SK-N-SH (cell line): ENCODE results near the gene INSYN2B. TPM values are rescaled to one million over a fixed set of nuclear protein-coding genes. Genes with fewer than 3 reads are reported as not detected.

Source experiments
- CTCF ChIA-PET: fragments of 300-600, 350-600 bp; formaldehyde crosslinking; extraction: SDS; loops from one replicate; lab custom pipeline; 2021; lab: Yijun Ruan, JAX
- POLR2A ChIA-PET: fragments of 350-600 bp; sonication (Branson Sonifier 250); formaldehyde crosslinking; extraction: SDS; loops from one replicate; lab custom pipeline; 2020; ENCODE audit warnings: antibody characterized with exemption, inconsistent platforms; lab: Yijun Ruan, JAX
- DNase-seq: peaks from one replicate; pipeline ENCODE4 v3.0.0; 2012
- H2AFZ ChIP-seq: fragments of 200-600 bp; sonication (generic); 2 replicates; pipeline ENCODE4 v1.8.1; 2016; ENCODE audit warnings: antibody characterized with exemption, mild to moderate bottlenecking, low read depth
- H3F3A ChIP-seq: fragments of 200-600 bp; sonication (generic); replicated peaks from 2 replicates; pipeline ENCODE3; 2016; ENCODE audit warnings: antibody characterized with exemption, mild to moderate bottlenecking; ENCODE audit not compliant: insufficient read depth
- H3K27ac ChIP-seq, 2 experiments: fragments of 200-500 bp in 1 of 2; fragments of 200-600 bp in 1 of 2; sonication (Bioruptor generic) in 1 of 2; sonication (generic), shearing (Covaris generic) in 1 of 2; 2 replicates each; pipeline versions ENCODE4 v1.5.1 to v1.6.1; 2014 to 2016; ENCODE audit warnings: low read depth in 2 of 2, inconsistent platforms in 1 of 2, low read length in 1 of 2, mild to moderate bottlenecking in 1 of 2, mixed read lengths in 1 of 2
- H3K27me3 ChIP-seq: fragments of 200-600 bp; sonication (generic), shearing (Covaris generic); 2 replicates; pipeline ENCODE4 v1.6.1; 2016; ENCODE audit warnings: mixed run types; ENCODE audit not compliant: insufficient read depth
- H3K36me3 ChIP-seq, 2 experiments: fragments of 200-500 bp in 1 of 2; fragments of 200-600 bp in 1 of 2; sonication (Bioruptor generic) in 1 of 2; sonication (generic) in 1 of 2; replicated peaks in 1 of 2; 2 replicates each; pipeline versions ENCODE3 to v1.5.1; 2014 to 2016; ENCODE audit warnings: low read length in 1 of 2, mild to moderate bottlenecking in 1 of 2; ENCODE audit not compliant: insufficient read depth in 2 of 2, control insufficient read depth in 1 of 2
- H3K4me1 ChIP-seq, 2 experiments: fragments of 200-500 bp in 1 of 2; fragments of 200-600 bp in 1 of 2; sonication (Bioruptor generic) in 1 of 2; sonication (generic), shearing (Covaris generic) in 1 of 2; 2 replicates each; pipeline versions ENCODE4 v1.5.1 to v1.6.1; 2014 to 2016; ENCODE audit warnings: low read depth in 1 of 2, low read length in 1 of 2, mixed run types in 1 of 2; ENCODE audit not compliant: insufficient read depth in 2 of 2, control insufficient read depth in 1 of 2
- H3K4me2 ChIP-seq: fragments of 200-600 bp; sonication (generic), shearing (Covaris generic); 2 replicates; pipeline ENCODE4 v1.6.1; 2017; ENCODE audit warnings: mixed run types
- H3K4me3 ChIP-seq, 2 experiments: fragments of 200-500 bp in 1 of 2; fragments of 200-600 bp in 1 of 2; sonication (Bioruptor generic) in 1 of 2; sonication (generic), shearing (Covaris generic) in 1 of 2; 2 replicates each; pipeline versions ENCODE4 v1.5.1 to v1.8.1; 2014 to 2016; ENCODE audit warnings: low read depth in 2 of 2, inconsistent platforms in 1 of 2, low read length in 1 of 2, mild to moderate bottlenecking in 1 of 2, mixed read lengths in 1 of 2, moderate library complexity in 1 of 2
- H3K79me2 ChIP-seq: fragments of 200-600 bp; sonication (generic); 2 replicates; pipeline ENCODE4 v1.8.1; 2017; ENCODE audit warnings: mild to moderate bottlenecking; ENCODE audit not compliant: insufficient read depth
- H3K9ac ChIP-seq: fragments of 200-600 bp; sonication (generic); 2 replicates; pipeline ENCODE4 v1.6.1; 2017; ENCODE audit warnings: mixed run types
- H3K9me2 ChIP-seq: fragments of 200-600 bp; sonication (generic); 2 replicates; pipeline ENCODE4 v1.6.1; 2017; ENCODE audit warnings: mixed run types
- H3K9me3 ChIP-seq: fragments of 200-600 bp; sonication (generic); 2 replicates; pipeline ENCODE4 v1.6.1; 2017; ENCODE audit warnings: mixed run types, mild to moderate bottlenecking, moderate library complexity
- H4K20me1 ChIP-seq: fragments of 200-600 bp; sonication (generic); 2 replicates; pipeline ENCODE4 v1.6.1; 2017; ENCODE audit warnings: mild to moderate bottlenecking, mixed run types; ENCODE audit not compliant: insufficient read depth
- CHD2 ChIP-seq: fragments of 150-350 bp; IDR thresholded peaks from 2 replicates; pipeline ENCODE4 v1.6.1; 2018; ENCODE audit warnings: low read length; ENCODE audit not compliant: partially characterized antibody
- ELF1 ChIP-seq: IDR thresholded peaks from 2 replicates; pipeline ENCODE4 v1.4.0; 2012
- EP300 ChIP-seq, 2 experiments: IDR thresholded peaks; 2 replicates each; pipeline versions ENCODE4 v1.4.0 to v1.6.1; 2012; ENCODE audit warnings: borderline replicate concordance in 1 of 2, low read depth in 1 of 2, low read length in 1 of 2
- EZH2phosphoT487 ChIP-seq: fragments of 200-600 bp; sonication (generic); IDR thresholded peaks from 2 replicates; pipeline ENCODE4 v1.6.1; 2017; ENCODE audit warnings: low read depth, mixed run types, mild to moderate bottlenecking, antibody characterized with exemption, moderate library complexity, borderline replicate concordance
- FOSL2 ChIP-seq: IDR thresholded peaks from 2 replicates; pipeline ENCODE4 v1.4.0; 2012; ENCODE audit warnings: low read depth, mild to moderate bottlenecking, moderate library complexity, borderline replicate concordance
- JUND ChIP-seq: IDR thresholded peaks from 2 replicates; pipeline ENCODE4 v1.4.0; 2012
- MXI1 ChIP-seq: IDR thresholded peaks from 2 replicates; pipeline ENCODE4 v1.6.1; 2012; ENCODE audit warnings: mild to moderate bottlenecking, low read depth, low read length, improper control_type of control experiment
- NFIC ChIP-seq: IDR thresholded peaks from 2 replicates; pipeline ENCODE4 v1.4.0; 2012; ENCODE audit warnings: borderline replicate concordance
- NRF1 ChIP-seq: IDR thresholded peaks from 2 replicates; pipeline ENCODE4 v1.6.1; 2012; ENCODE audit warnings: low read depth, mild to moderate bottlenecking, low read length
- RAD21 ChIP-seq: IDR thresholded peaks from 2 replicates; pipeline ENCODE4 v1.6.1; 2012; ENCODE audit warnings: mild to moderate bottlenecking, low read length
- SIN3A ChIP-seq: IDR thresholded peaks from 2 replicates; pipeline ENCODE4 v1.6.1; 2012; ENCODE audit warnings: low read depth, mild to moderate bottlenecking, low read length, moderate library complexity, borderline replicate concordance
- SMC3 ChIP-seq: IDR thresholded peaks from 2 replicates; pipeline ENCODE4 v1.6.1; 2012; ENCODE audit warnings: low read depth, low read length, improper control_type of control experiment
- TAF1 ChIP-seq: IDR thresholded peaks from 2 replicates; pipeline ENCODE4 v1.6.1; 2012; ENCODE audit warnings: low read depth, mild to moderate bottlenecking, low read length, moderate library complexity, borderline replicate concordance
- TEAD4 ChIP-seq: IDR thresholded peaks from 2 replicates; pipeline ENCODE4 v1.4.0; 2012; ENCODE audit warnings: mild to moderate bottlenecking, borderline replicate concordance; ENCODE audit not compliant: insufficient read depth
- YY1 ChIP-seq: IDR thresholded peaks from 2 replicates; pipeline ENCODE4 v1.4.0; 2012; ENCODE audit warnings: low read depth, mild to moderate bottlenecking
- WGBS: methylation state at CpG from one replicate; pipeline ENCODE4 v1.1.6; 2017; ENCODE audit warnings: low lambda C conversion rate; 5-methylcytosine and 5-hydroxymethylcytosine counted together
- polyA plus RNA-seq, 3 experiments: library from polyadenylated mRNA; depleted of rRNA; stranded (reverse); fragments of >200 nt; gene quantifications; 2 replicates each; pipeline ENCODE4 v1.2.3, GENCODE V29; 2012
- TF ChIP-seq, protein P1 (sequence below): IDR thresholded peaks from 2 replicates; pipeline ENCODE4 v1.6.1; 2012; ENCODE audit warnings: mild to moderate bottlenecking, low read depth, low read length, moderate library complexity
- TF ChIP-seq, protein P2 (sequence below): IDR thresholded peaks from 2 replicates; pipeline ENCODE4 v1.4.0; 2012; ENCODE audit warnings: low read depth, borderline replicate concordance

INSYN2B gene
- polyA plus RNA-seq, 1 of the 3 experiments (the other 2 are of a cell fraction), result 9.2 TPM

DNA sequence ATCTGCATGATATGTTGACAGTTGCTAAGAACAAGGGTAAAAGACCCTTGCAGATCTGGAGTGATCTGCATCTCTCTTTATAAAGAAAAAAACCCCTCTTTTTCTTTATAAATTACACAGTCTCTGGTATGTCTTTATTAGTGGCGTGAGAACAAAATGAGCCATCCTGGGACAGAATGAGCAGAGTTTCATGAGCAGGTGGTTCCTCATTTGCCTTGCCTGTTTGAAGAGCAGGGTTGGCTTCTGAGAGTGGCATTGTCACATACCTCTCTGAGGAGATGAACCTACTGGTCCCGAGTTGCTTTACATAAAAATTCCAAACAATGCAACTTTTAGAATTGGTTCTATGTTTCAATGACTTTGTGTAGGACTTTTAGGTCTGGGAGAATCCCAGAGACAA lies 94.3 kb downstream of the INSYN2B start:
- TF ChIP-seq, protein P1, sequence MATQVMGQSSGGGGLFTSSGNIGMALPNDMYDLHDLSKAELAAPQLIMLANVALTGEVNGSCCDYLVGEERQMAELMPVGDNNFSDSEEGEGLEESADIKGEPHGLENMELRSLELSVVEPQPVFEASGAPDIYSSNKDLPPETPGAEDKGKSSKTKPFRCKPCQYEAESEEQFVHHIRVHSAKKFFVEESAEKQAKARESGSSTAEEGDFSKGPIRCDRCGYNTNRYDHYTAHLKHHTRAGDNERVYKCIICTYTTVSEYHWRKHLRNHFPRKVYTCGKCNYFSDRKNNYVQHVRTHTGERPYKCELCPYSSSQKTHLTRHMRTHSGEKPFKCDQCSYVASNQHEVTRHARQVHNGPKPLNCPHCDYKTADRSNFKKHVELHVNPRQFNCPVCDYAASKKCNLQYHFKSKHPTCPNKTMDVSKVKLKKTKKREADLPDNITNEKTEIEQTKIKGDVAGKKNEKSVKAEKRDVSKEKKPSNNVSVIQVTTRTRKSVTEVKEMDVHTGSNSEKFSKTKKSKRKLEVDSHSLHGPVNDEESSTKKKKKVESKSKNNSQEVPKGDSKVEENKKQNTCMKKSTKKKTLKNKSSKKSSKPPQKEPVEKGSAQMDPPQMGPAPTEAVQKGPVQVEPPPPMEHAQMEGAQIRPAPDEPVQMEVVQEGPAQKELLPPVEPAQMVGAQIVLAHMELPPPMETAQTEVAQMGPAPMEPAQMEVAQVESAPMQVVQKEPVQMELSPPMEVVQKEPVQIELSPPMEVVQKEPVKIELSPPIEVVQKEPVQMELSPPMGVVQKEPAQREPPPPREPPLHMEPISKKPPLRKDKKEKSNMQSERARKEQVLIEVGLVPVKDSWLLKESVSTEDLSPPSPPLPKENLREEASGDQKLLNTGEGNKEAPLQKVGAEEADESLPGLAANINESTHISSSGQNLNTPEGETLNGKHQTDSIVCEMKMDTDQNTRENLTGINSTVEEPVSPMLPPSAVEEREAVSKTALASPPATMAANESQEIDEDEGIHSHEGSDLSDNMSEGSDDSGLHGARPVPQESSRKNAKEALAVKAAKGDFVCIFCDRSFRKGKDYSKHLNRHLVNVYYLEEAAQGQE, result no peak
- no peak for TF ChIP-seq CHD2
- no peak for TF ChIP-seq TEAD4
- H3K36me3 ChIP-seq, result peaks cover 0 to 36% of the 10 kb centered on the region in 2 experiments
- H3K9ac ChIP-seq, result no peak overlapping the region
- no peaks in the 10 kb centered on the region for H3K9me2 ChIP-seq
- 88% methylated on average over 2 of the region's 2 CpGs for WGBS
- ChIA-PET POLR2A (no interaction called here), CTCF (interaction anchor here (0.8 to 1.2 kb wide), 2 partner anchors 27 to 32 kb away, joined by 3 read pairs; no protein-coding TSS in a partner anchor)
- H2AFZ ChIP-seq, result no peak overlapping the region
- no peak for DNase-seq
- no peak overlapping the region for H3K4me3 ChIP-seq
- H3K27ac ChIP-seq, result no peak overlapping the region
- H3K27me3 ChIP-seq, result no peaks in the 10 kb centered on the region
- no peaks in the 10 kb centered on the region for H3K4me1 ChIP-seq
- no peaks in the 10 kb centered on the region for H3F3A ChIP-seq
- peaks cover 13% of the 10 kb centered on the region; the same call in 1 of the 2 replicates for H3K79me2 ChIP-seq
- no peaks in the 10 kb centered on the region for H4K20me1 ChIP-seq
- no peak overlapping the region for H3K4me2 ChIP-seq
- H3K9me3 ChIP-seq, result no peaks in the 10 kb centered on the region

DNA sequence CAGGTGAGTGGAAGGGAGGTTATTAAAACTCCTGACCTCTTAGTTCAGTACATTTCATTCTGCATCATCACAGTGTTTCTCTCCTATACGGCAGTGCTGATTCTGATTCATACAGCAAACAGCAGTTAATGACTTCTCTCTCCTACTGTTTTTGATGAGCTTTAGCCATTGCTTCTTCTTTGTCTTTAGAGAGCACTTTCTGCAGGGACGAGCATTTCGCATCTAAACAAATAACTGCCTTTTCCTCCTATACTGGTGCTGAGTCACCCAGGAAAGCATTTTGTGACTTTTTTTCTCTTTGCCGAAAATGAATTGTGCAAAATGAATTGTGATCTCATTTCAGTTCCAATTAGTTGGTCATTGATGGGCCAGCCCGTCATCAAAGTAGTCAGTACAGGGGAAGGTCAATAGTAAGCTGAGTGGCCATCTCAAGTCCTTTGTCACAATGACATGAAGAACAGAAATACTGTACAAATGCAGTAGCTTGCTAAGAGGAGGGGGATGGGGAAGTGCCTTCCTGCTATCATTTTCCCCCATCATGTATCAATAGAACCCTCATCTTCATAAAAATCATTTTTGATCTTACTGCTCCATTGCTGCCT lies 98.5 kb downstream of the INSYN2B start:
- no peaks in the 10 kb centered on the region for H3K4me1 ChIP-seq
- ChIA-PET POLR2A (no interaction called here), CTCF (interaction anchor here (1.3 kb wide), 1 partner anchor 99 kb away, joined by 4 read pairs; the partner anchor contains the start of gene INSYN2B)
- no peak overlapping the region for H3K4me3 ChIP-seq
- peaks cover 12% of the 10 kb centered on the region; the same call in 1 of the 2 replicates for H3K79me2 ChIP-seq
- peaks cover 0 to 56% of the 10 kb centered on the region in 2 experiments for H3K36me3 ChIP-seq
- H3K9me2 ChIP-seq, result no peaks in the 10 kb centered on the region
- H4K20me1 ChIP-seq, result no peaks in the 10 kb centered on the region
- TF ChIP-seq MXI1, result no peak
- TF ChIP-seq ELF1, result no peak
- TF ChIP-seq RAD21, result no peak
- no peak for TF ChIP-seq TAF1
- no peaks in the 10 kb centered on the region for H3K27me3 ChIP-seq
- H3K4me2 ChIP-seq, result no peak overlapping the region
- no peak overlapping the region for H3K9ac ChIP-seq
- no peaks in the 10 kb centered on the region for H3F3A ChIP-seq
- no peak for DNase-seq
- 80% methylated on average over 5 of the region's 5 CpGs for WGBS
- H3K27ac ChIP-seq, result no peak overlapping the region
- no peak overlapping the region for H2AFZ ChIP-seq
- no peaks in the 10 kb centered on the region for H3K9me3 ChIP-seq

DNA sequence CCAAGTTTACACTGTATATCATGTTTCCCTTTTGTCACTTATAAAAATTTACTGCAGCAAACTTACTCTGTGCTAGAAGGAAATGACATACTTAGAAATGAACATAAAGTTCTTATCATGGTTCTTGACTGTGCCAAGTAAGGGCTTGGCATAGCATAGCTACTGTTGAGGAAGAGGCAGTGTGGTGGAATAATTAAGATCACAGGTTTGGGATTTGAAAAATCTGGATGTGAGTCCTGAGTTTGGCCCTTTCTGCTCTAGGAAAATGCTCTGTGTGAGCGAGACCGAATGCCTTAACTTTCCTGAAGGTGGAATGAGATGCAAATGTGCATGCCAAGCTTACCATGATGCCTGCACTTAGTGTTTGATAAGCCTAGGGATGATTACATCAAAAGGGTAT lies 99.5 kb downstream of the INSYN2B start:
- Histone ChIP-seq H3K4me1 (no peaks in the 10 kb centered on the region), H2AFZ (no peak overlapping the region), H3K9me3 (no peaks in the 10 kb centered on the region), H3K4me2 (no peak overlapping the region), H3K9me2 (no peaks in the 10 kb centered on the region), H3K27me3 (no peaks in the 10 kb centered on the region), H3K27ac (no peak overlapping the region), H3K36me3 (peaks cover 0 to 52% of the 10 kb centered on the region in 2 experiments), H3K9ac (no peak overlapping the region), H4K20me1 (no peaks in the 10 kb centered on the region), H3K4me3 (no peak overlapping the region), H3K79me2 (0 out of 2 replicates have a peak, but pooled peaks cover 3% of the 10 kb centered on the region), H3F3A (no peaks in the 10 kb centered on the region)
- ChIA-PET CTCF (no interaction called here), POLR2A (no interaction called here)
- WGBS, result 100% methylated on average over 2 of the region's 2 CpGs
- DNase-seq, result no peak
- no peak for TF ChIP-seq RAD21
- no peak for TF ChIP-seq JUND
- TF ChIP-seq, protein P2, sequence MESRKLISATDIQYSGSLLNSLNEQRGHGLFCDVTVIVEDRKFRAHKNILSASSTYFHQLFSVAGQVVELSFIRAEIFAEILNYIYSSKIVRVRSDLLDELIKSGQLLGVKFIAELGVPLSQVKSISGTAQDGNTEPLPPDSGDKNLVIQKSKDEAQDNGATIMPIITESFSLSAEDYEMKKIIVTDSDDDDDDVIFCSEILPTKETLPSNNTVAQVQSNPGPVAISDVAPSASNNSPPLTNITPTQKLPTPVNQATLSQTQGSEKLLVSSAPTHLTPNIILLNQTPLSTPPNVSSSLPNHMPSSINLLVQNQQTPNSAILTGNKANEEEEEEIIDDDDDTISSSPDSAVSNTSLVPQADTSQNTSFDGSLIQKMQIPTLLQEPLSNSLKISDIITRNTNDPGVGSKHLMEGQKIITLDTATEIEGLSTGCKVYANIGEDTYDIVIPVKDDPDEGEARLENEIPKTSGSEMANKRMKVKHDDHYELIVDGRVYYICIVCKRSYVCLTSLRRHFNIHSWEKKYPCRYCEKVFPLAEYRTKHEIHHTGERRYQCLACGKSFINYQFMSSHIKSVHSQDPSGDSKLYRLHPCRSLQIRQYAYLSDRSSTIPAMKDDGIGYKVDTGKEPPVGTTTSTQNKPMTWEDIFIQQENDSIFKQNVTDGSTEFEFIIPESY, result no peak
- TF ChIP-seq NFIC, result no peak
- TF ChIP-seq EP300 (IDR thresholded peaks at IDR 0.05; ENCODE audit: borderline replicate concordance in 1 of 2, low read depth in 1 of 2, low read length in 1 of 2), result no peak
- TF ChIP-seq NRF1, result no peak
- TF ChIP-seq EZH2phosphoT487, result no peak
- no peak for TF ChIP-seq FOSL2
- no peak for TF ChIP-seq SMC3
- TF ChIP-seq SIN3A, result no peak
- no peak for TF ChIP-seq YY1
